Left kidney (tissue), 2 donors: ENCODE data around the gene VPS13D. TPM values are rescaled to one million over a fixed set of nuclear protein-coding genes. Genes with fewer than 3 reads are reported as not detected.
"Not testable (repeated sequence)": the region's sequence is repeated elsewhere in the genome, so short reads cannot be mapped to it uniquely, and the experiment has no call there.

Experiments
- DNase-seq: peaks from one replicate; pipeline ENCODE4 v3.0.0-alpha.2; 2013
- polyA plus RNA-seq: library from polyadenylated mRNA; unstranded; fragments of 120-200 nt; gene quantifications from one replicate; pipeline ENCODE4 v1.2.1, GENCODE V29; 2013; ENCODE audit not compliant: insufficient read length

VPS13D gene
- polyA plus RNA-seq, 1 donor, result 37.2 TPM

DNA sequence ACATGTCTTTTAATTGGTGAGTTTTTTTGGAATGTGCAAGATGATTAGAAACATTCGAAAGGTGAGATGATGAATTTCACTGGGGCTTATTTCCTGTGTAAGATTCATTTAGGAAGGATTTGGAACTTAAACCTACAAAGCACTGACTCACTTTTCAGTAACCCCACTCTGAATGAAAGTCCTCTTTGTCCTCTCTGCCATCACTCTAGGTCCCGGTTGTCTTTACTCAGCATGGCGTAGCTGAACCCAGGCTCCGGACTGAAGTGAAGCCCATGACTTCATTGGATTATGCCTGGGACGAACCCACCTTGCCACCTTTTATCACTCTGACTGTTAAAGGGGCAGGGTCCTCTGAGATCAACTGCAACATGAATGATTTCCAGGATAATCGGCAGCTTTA, 139.4 kb downstream of the VPS13D start:
- no peak for DNase-seq

DNA sequence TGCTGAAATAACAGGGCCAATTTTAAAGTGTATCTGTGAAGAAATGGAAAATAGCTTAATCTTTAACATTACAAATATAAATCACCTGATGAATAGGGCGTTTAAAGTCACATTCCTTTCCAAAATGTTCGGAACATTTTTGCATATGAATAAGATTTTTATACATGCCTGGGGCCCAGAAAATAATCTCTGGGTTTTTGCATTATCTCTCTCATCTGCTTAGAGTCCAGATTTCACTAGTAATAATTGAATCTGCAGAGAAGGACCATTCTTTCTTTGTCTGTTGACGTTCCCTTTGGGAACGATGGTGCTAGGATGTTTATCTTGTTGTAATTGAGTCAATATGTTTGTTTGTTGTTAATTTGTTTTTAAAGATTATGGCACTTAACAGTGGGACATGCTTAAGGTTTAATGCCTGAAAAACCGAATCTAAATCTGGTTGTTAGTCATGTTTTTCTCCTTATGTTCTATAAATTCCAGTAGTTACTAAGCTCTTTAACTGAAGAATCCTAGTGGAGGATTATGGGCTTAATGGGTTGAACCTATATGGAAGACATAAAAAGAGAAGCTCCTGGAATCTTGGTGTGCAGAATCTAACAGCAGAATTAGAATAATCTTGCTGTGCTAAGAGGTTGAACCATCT, 140.6 kb downstream of the VPS13D start:
- no peak for DNase-seq

DNA sequence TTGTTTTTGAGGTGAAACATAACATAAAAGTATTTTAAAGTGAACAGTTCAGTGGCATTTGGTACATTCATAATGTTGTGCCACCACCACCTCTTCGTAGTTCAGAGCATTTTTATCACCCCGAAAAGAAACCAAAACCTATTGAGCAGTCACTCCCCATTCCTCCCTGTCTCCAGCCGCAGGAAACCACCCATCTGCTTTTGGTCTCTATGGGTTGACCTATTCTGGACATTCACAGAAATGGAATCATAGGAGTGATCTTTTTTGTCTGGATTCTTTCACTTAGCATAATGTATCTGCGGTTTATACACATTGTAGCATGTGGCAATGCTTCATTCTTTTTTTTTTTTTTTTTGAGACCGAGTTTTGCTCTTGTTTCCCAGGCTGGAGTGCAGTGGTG, 141.2 kb downstream of the VPS13D start:
- DNase-seq, result no peak

DNA sequence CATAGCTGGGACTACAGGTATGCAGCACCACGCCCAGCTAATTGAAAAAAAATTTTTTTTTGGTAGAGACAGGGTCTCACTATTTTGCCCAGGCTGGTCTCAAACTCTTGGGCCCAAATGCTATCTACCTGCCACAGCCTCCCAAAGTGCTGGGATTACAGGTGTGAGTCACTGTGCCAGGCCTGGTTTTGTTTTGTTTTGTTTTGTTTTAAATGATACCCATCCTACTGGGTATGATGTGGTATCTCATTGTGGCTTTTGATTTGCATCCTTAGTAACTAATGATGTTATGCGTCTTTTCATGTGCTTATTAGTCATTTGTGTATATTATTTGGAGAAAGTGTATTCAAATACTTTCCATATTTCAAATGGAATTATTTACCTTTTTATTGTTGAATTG, 142.3 kb downstream of the VPS13D start:
- DNase-seq, result no peak

DNA sequence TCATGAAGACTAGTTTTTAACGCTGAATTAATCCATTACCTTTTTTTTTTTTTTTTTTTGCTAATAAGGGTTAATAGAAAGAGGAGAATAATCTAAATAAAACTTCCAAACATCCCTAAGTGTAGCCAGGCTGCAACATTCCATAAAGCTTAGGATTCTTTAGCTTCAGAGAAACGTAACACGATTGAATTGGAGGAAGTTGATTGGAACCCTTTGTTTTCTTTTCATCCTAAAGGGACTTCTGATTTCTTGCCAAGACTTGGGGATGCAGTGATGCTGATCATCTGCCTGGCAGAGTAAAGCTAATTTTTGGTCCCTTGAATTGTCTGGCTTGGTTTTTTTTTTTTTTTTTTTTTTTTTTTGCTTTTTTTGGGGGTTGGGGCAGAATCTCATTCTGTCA, 142.9 kb downstream of the VPS13D start:
- no peak for DNase-seq

DNA sequence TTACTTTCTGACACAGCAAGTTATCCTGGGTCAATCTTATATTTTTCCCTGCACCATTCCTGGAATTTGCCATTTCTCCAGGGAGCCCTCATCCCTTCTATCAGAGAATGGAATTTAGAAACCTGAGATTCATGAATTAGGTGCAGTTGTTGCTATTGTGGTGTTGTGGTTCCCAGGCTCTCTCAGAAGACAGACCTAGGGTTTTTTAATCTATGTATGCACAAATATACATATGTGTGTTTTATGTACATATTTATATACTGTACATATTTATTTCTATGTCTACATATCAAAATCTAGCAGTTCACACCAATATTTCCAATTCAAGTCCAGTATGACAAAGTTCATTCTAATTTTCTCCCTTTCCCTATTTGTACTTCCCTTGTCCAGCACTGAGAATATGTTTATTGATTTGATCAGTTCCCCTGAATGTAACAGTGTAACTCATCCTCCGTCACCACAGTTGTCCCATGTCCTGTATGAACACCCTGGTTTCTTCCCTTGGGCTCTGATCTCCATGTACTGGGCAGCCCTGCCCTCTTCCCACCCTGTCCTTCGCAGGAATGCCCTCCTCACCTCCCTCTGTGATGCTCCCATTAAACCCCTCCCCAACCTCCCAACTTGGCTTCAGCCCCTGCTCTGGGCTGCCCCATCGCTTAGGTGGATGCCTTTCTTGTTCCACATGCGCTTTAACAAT, 145.5 kb downstream of the VPS13D start:
- DNase-seq, result no peak

DNA sequence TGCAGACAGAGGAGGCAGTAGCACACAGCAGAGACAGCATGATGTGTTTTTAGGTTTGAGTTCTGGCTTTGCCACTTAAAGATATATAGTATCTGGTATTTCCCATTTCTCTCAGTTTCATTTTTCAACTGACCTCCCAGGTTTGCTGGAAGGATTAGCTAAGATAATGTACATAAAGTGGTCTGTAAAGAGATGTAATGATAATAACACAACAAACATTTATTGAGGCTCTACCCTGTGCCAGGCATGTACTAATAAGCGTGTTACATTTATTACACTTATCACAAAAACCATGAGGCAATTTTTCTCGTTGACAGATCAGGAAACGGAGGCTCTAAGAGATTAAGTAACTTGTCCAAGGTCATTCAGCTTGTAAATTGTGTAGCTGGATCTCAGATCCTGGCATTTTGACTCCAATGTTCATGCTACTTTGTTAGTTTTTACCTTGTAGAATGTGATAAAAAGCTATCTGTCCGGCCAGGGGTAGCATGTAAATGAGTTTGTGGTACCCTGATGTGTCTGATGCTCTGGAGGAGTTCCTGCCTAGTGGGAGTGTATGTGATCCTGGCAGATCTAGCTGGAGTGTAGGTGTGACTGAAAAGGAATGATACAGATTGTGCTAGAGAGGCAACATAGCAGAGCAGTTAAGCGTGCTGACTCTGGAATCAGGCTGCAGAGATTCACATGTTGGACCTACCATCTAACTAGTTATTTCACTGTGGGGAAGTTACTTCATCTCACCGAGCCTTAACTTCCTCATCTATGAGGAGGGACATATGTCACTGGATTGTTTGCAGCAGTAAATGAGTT, 146.6 kb downstream of the VPS13D start:
- DNase-seq, result no peak

DNA sequence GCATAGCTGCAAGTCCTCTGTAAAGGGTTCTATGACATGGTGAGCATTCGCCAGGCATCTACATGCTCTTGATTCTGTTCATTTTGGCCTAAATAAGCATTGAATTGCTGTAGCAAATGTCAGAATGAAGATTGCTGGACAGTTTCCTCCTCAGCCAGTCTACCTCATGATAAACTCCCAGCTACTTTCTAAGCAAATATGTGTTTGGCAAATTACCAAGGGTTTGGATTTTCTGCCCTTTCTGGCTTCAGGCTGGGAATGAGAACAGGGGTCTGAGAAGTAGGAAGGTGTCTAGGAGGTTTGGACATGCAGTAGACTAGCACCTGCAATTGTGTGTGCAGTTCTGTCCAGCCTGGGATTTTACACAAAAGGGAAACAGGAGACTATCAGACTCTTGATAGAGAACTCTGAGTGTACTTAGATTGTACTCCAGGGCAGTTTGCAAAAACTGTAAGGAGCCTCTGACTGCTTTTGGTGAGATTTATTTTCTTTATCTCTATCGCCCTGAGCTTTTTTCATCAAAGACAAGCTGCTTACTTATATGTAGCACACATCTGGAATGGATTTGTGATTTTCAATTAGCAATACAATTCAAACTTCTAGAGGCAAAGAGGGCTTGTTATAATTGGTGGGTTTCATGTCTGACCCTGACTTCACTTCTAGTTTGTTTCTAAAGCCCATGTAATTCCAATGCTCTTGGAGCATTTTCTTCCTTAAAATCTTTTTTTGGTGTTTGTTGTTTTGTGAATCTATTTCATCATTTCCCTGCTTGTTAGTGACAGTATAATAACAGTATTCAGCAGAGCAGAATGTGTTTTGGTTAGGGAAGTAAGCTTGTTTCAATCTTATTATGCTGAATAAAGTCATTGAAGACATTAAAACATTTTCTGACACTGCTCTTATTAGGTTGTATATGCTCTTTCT, 150.8 kb downstream of the VPS13D start:
- no peak for DNase-seq

DNA sequence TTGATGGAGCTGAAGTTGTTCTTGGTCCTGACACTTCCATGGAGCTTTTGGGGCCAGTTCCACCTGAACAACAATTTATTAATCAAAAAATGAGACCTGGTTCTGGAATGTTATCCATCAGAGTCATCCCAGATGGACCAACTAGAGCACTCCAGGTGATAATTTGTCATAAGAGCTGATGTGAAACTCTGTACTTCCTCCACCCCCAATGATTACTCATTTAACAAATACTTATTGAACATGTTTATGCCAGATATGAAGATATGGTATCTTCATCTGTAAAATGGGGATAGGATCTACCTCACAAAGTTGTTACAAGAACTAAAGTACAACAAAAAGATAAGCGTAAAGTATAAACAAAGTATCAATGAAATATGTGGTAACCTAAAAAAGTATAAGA, 153.2 kb downstream of the VPS13D start:
- no peak for DNase-seq

DNA sequence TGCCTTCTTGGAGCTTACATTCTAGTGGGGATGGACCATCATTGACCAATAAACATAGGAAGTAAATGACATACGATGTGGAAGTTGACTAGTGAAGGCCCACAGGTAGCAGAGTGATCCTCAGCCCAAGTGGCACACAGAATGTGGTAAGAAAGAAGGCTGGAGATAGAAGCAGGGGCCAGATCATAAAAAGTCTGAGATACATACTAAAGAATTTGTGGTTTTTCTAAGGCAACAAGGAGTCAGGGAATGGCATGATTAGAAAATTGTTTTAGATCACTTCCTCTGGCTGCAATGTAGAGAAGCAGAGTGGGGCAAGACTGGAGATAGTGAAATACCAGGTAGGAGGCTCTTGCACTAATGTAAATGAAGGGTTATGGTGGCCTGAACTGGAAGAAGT, 154.0 kb downstream of the VPS13D start:
- no peak for DNase-seq

DNA sequence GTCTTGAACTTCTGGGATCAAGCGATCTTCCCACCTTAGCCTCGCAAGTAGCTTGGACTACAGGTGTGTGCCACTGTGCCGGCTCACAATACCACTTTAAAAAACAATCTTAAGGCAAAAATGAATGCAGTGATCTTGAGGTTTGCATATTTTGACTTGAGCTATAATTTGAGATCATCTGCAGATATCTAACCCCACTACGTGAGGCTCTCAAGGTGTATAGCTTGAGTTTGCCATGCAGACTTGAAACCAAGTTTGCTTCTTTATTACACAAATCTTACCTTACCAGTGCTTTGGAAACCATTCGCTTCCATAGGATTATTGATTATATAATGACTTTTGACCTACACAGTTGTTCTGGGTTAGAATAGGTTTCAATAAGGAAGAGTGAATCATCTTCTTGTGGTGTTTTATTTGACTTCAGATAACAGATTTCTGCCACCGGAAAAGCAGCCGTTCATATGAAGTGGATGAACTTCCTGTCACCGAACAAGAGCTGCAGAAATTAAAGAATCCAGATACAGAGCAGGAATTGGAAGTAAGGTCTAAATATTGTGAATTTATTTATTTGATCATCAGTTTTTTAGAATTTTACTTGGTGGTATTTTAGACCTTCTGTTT, 155.1 kb downstream of the VPS13D start:
- no peak for DNase-seq

DNA sequence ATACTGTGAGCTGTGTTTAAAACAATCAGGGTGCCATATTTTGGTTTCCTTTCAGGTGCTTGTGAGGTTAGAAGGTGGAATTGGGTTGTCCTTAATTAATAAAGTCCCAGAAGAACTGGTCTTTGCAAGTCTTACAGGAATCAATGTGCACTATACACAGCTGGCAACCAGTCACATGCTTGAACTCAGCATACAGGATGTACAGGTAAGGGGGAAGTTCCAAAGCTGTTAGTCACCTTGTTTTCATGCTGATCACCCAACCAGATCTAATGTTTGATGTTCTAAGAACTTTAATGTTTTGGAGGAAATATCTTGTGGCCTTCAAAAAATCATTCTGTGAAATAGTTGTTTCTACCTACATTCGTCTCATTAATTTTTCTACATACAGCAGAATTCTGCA, 156.3 kb downstream of the VPS13D start:
- no peak for DNase-seq

DNA sequence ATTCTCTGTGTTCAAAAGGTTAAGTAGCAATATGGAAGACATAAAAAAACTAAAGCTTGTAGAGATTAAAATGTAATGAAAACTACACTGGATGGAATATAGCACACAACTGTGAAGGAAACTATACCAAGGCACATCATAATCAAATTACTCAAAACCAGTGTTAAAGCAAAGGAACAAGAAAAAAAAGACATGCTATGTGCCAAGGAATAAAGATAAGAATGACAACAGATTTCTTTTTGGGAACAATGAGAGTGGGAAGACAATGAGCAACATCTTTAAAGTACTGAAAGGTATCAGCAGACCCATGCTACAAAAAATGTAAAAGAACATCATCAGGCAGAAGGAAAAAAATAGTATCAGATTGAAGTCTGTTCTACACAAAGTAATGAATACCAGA, 157.8 kb downstream of the VPS13D start:
- DNase-seq, result no peak

DNA sequence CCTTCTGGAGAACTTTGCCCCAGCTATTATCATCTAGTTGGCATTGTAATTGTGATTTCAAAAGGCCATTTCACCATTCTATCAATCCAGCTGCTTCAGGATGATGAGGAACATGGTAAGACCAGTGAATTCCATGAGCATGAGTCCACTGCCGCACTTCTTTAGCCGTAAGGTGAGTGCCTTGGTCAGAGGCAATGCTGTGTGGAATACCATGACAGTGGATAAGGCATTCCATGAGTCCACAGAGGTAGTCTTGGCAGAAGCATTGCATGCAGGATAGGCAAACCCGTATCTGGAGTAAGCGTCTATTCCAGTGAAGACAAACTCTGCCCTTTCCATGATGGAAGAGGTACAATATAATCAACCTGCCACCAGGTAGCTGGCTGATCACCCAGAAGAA, 160.5 kb downstream of the VPS13D start:
- not testable (repeated sequence) for DNase-seq

DNA sequence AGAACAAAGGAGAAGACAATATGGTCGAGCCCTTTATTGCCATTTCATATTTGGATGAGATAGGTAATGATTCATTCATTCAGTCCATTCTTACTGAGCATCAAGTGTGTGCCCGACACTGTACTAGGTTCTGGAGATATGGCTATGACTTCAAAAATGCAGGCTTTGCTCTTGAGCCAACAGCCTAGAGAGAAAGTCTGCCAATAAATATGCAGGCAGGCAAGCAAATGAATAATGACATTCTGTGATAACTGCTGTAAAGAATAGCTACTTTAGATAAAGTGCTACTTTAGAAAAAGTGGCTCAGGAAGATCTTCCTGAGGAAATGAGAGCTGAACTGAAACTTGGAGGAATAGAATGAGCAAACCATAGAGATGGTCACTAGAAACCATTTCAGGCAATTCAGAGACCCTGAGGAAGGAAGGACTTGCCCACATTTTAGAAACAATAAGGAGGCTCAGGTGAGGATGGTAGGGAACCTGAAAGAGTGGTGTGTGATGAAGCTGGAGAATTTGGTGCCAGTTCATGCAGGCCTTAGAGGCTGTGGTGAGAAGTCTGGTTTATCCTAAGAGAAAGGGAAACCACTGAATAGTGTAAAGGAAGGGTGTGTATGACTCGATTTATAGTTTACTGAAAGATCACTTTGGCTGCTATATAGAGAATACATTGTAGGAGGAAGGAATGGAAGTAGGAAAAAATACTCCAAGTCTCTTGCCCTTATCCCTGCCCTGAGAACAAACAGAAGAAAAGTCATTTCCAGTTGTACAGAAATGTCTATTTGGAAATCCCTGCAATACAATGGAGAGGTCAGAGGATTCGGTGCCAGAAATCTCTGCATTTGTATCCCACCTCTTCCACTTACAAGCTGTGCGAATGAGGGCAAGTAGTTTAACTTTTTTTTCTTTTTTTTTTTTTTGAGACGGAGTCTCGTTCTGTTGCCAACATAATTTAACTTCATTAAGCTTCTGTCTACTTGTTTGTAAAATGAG, 167.9 kb downstream of the VPS13D start:
- DNase-seq, result no peak

DNA sequence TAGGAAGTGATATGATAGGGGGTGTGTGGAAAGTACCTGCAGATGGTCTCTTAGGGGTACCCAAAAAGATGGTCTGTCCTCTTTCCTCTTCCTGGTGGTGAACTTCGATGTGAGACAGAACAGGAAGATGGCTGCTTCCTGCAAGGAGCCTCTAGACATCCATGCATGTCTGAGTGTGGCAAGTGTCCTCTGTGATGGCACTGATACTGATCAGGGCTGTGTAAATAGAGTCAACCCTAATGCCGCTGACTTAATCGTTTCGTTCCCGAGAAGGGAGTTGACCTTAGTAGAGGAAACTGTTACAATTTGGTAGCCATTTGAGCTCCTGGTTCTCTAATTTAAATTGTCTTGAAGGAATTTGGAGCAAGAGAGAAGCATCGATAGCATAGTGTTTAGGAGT, 168.6 kb downstream of the VPS13D start:
- no peak for DNase-seq

DNA sequence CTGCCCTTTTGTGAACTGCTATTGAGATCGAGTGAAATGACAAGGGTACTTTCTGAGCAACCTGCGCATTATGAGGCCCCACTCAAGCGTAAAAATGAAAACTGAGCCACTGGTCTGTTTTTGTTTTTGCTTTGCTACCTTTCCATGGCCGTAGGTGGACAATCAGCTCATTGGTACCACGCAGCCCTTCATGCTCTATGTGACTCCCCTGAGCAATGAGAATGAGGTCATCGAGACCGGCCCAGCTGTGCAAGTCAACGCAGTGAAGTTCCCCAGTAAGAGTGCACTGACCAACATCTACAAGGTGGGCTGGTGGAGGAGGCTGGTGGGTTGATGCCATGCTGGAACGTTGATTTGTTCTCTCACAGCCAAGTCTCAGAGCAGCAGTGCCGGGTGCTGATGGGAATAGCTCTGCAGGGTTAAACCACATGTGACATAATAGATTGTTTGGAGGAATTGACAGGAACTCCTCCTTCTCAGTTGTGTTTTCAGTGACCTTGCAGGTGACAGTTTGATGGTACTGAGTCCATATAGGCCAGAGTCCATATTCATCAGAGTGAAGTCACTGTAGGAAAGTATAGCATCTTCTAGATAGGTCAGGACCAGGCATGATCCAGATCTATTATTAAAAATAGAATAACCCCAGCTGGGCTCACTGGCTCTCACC, 170.3 kb downstream of the VPS13D start:
- no peak for DNase-seq

DNA sequence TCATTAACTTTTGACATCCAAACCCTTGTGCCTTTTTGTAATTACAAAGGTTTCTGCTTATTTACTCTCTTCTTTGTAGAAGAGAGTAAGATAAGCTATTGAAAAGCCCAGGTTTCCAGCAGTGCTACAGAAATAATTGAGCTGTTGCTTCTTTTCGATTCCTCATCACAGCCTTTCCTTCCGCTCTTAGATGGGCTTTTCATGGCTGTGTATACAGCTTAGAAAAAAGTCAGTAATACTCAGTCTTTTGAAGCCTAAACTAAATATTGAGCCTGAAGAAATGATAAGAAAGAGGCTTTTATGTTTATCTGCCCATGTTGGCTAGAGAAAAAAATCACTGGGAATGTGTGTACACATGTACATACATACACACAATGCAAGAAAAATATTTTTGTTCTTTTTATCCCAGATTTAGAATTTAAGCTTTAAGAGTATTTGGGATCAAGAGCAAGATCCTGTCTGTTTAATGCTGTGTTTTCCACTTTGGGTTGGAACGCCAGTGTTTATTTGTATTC, 172.4 kb downstream of the VPS13D start:
- DNase-seq, result no peak

DNA sequence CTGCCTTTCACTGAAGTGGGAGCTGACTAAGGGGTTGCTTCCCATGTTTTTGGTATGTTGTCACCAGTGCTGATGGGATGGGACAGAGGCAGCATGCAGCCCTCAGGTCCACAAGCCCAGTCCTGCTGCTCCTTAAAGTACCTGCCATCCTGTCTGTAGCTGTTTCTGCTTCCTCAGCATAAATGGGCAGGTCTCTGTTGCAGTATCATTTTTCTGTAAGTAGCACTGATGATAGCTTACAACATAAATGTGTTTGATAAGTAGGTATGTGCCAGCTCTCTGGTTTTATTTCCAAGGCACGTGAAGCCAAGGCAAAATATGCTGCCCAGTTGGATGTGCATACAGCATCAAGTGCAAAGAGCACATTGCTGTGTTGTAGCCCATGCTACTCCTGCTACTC, 173.0 kb downstream of the VPS13D start:
- no peak for DNase-seq

DNA sequence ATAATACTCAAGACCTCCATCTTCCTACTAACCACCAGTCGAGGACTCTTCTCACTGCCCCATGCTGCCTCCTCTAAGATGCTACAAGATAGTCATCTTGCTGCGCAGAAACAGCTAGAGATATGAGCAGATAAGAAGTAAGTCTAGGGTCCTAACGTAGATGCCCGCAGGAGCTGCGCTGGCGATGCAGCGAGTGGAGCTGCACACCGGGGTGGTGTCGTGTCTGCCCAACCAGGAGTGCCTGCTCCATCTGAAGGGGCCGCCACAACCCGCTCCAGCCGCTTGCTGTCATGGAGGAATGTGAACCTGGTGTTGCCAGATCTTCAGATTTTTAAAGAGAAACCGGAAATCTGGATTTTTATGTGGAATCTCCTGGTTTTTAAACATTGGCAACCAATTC, 175.1 kb downstream of the VPS13D start:
- DNase-seq, result no peak
